AG04450 (cell line): ENCODE data around the gene PCK2. TPM values are rescaled to one million over a fixed set of nuclear protein-coding genes. Genes with fewer than 3 reads are reported as not detected.

Source experiments
- CTCF ChIA-PET: fragments of 300-600, 350-600 bp; formaldehyde crosslinking; extraction: SDS; loops from one replicate; lab custom pipeline; 2022; ENCODE audit warnings: antibody characterized with exemption, inconsistent platforms; lab: Charles Lee
- POLR2A ChIA-PET: fragments of 350-600 bp; formaldehyde crosslinking; extraction: SDS; loops from one replicate; lab custom pipeline; 2021; ENCODE audit warnings: antibody characterized with exemption, inconsistent platforms; lab: Yijun Ruan, JAX
- DNase-seq: peaks from one replicate; pipeline ENCODE4 v3.0.0-alpha.2; 2011; ENCODE audit warnings: low read depth, low spot score
- H3K27ac ChIP-seq: one replicate; pipeline ENCODE4 v1.5.1; 2012; ENCODE audit warnings: low read depth, low read length, control low read depth
- H3K27me3 ChIP-seq: one replicate; pipeline ENCODE4 v1.6.0; 2012; ENCODE audit warnings: low read length; ENCODE audit not compliant: control insufficient read depth, insufficient read depth
- H3K4me3 ChIP-seq: 2 replicates; pipeline ENCODE4 v1.5.1; 2011; ENCODE audit warnings: mild to moderate bottlenecking, low read depth, low read length, control low read depth
- H3K9me3 ChIP-seq: 2 replicates; pipeline ENCODE4 v1.5.1; 2012; ENCODE audit warnings: low read length; ENCODE audit not compliant: control insufficient read depth, insufficient read depth
- polyA plus RNA-seq: library from polyadenylated mRNA; depleted of rRNA; stranded (reverse); fragments of >200 nt; gene quantifications from 2 replicates; pipeline ENCODE4 v1.2.3, GENCODE V29; 2011
- TF ChIP-seq, protein P1 (sequence below): IDR thresholded peaks from 2 replicates; pipeline ENCODE4 v1.5.1; 2011; ENCODE audit warnings: low read depth, low read length, control low read depth, inconsistent platforms

Gene PCK2
- polyA plus RNA-seq, 1 experiment, result 47.0 TPM

DNA sequence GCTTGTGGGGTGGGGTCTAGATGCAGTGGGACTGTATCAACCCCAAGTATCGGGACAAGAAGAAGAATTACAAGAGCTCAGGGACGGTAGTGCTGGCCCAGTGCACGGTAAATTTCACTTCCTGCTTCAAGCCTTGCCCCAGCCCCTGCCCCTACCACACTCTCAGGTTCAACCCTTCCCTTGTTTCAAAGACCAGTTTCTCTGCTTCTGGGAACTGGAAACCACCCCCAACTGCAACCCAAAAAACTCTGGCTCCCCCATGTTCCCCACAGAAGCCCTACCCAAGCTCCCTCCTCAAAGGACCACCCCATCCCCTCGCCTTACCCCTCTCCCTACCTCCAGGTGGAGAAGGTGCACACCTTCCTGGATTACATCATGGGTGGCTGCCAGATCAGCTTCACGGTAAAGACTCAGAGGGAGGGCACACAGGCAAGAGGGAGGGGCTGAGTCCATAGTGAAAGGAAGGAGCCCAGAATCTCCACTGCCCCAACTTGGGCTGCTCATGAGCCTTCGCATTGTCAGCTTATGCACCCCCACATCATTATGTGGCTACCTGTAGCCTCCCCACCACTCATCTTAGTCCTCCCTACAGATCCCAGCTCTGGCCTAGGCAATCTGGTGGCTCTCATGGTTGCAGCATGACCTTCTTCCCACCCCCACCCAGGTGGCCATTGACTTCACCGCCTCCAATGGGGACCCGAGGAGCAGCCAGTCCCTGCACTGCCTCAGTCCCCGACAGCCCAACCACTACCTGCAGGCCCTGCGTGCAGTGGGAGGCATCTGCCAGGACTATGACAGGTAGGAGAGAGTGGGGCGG is 18.4 kb upstream of the PCK2 start:
- TF ChIP-seq, protein P1, sequence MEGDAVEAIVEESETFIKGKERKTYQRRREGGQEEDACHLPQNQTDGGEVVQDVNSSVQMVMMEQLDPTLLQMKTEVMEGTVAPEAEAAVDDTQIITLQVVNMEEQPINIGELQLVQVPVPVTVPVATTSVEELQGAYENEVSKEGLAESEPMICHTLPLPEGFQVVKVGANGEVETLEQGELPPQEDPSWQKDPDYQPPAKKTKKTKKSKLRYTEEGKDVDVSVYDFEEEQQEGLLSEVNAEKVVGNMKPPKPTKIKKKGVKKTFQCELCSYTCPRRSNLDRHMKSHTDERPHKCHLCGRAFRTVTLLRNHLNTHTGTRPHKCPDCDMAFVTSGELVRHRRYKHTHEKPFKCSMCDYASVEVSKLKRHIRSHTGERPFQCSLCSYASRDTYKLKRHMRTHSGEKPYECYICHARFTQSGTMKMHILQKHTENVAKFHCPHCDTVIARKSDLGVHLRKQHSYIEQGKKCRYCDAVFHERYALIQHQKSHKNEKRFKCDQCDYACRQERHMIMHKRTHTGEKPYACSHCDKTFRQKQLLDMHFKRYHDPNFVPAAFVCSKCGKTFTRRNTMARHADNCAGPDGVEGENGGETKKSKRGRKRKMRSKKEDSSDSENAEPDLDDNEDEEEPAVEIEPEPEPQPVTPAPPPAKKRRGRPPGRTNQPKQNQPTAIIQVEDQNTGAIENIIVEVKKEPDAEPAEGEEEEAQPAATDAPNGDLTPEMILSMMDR, result no peak
- H3K9me3 ChIP-seq, result no peaks in the 10 kb centered on the region
- no peak for DNase-seq
- peaks cover 57% of the 10 kb centered on the region for H3K27me3 ChIP-seq
- CTCF ChIA-PET, result interaction anchor here (0.5 to 2.2 kb wide), 4 partner anchors 15 to 914 kb away, joined by 6 to 12 read pairs (median 8); no protein-coding TSS in a partner anchor
- POLR2A ChIA-PET, result no interaction called here
- H3K4me3 ChIP-seq, result no peak overlapping the region
- no peak overlapping the region for H3K27ac ChIP-seq

DNA sequence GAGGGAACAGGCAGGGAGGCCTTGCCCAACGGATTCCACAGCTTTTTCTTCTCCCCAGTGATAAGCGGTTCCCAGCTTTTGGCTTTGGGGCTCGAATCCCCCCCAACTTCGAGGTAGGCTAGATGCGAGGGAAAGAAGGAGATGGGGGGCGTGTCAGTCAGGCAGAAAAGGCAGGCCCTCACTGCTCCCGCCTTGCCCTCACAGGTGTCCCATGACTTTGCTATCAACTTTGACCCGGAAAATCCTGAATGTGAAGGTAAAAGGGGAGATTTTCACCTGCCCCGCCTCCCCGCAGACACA is 17.9 kb upstream of the PCK2 start:
- peaks cover 58% of the 10 kb centered on the region for H3K27me3 ChIP-seq
- TF ChIP-seq, protein P1, result no peak
- POLR2A ChIA-PET, result no interaction called here

DNA sequence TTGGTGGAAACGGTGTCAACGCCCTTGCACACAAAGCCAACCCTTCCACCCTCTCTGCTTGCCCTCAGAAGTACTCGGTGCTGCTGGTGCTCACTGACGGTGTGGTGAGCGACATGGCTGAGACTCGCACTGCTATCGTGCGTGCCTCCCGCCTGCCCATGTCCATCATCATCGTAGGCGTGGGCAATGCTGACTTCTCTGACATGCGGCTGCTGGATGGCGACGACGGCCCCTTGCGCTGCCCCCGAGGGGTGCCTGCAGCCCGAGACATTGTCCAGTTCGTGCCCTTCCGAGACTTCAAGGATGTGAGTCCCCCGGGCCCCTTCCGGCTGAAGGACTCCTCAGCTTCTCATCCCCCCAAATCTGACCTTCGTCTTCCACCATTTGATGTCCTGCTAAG is 17.0 kb upstream of the PCK2 start:
- TF ChIP-seq, protein P1, result no peak
- POLR2A ChIA-PET, result no interaction called here
- Histone ChIP-seq H3K9me3 (no peaks in the 10 kb centered on the region), H3K4me3 (no peak overlapping the region), H3K27me3 (peaks cover 60% of the 10 kb centered on the region), H3K27ac (no peak overlapping the region)
- DNase-seq, result no peak
- CTCF ChIA-PET, result interaction anchor here (1.1 kb wide), 1 partner anchor 13 kb away, joined by 7 read pairs; no protein-coding TSS in a partner anchor

More for the DNA sequence above, 17.9 kb upstream of the PCK2 start:
- CTCF ChIA-PET, result interaction anchor here (1.1 to 1.2 kb wide), 2 partner anchors 14 to 18 kb away, joined by 7 read pairs; no protein-coding TSS in a partner anchor
- Histone ChIP-seq H3K4me3 (no peak overlapping the region), H3K9me3 (no peaks in the 10 kb centered on the region), H3K27ac (no peak overlapping the region)
- DNase-seq, result no peak

DNA sequence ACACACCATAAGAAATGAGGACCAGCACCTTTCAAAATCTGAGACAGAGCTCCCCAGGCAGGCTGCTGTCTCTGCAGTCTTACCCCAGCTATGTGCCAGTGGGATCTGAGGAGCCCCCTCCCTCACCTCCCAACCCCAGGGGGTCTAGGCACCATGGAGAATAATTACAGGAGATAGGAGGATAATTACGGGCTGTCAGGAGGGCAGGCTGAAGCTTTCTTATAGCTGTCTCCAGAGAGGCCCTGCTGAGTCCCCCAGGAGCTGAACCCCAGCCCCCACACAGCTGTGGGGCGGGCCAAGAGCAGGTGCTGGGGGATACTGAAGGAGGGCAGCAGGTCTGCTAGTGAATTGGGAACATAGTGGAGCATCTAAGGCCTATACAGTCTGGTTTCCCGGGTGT is 16.0 kb upstream of the PCK2 start:
- peaks cover 60% of the 10 kb centered on the region for H3K27me3 ChIP-seq
- no peak for DNase-seq
- POLR2A ChIA-PET, result interaction anchor here (0.6 kb wide), 1 partner anchor 58 kb away, joined by 3 read pairs; the partner anchor contains the start of gene PSME1
- H3K4me3 ChIP-seq, result no peak overlapping the region
- H3K27ac ChIP-seq, result no peak overlapping the region
- CTCF ChIA-PET, result interaction anchor here (1.2 kb wide), 1 partner anchor 12 kb away, joined by 4 read pairs; no protein-coding TSS in a partner anchor
- no peaks in the 10 kb centered on the region; the same call in 1 of the 2 replicates for H3K9me3 ChIP-seq
- TF ChIP-seq, protein P1, result no peak
